ENCODE results near the gene HTR3E. TPM values are rescaled to one million over a fixed set of nuclear protein-coding genes. Genes with fewer than 3 reads are reported as not detected.
A peak's percentile ranks its signal among the peaks of the same experiment; 100 is the strongest.

The HTR3E gene
- total and polyA plus RNA-seq, 2 of the 13 experiments (the other 11 are each of a cell fraction or from before 2014, with no cell fraction given): not detected

- Histone ChIP-seq H3K4me1 (ENCODE audit: insufficient read depth, low read length) (peaks cover 37% of the 10 kb centered on the region), H3K4me2 (ENCODE audit: low read depth, low read length) (peak within 1 kb of the TSS; percentile 92), H3K27me3 (ENCODE audit: control insufficient read depth in 1 of 2, insufficient read depth in 2 of 2, low read length in 2 of 2) (no peaks in the 10 kb centered on the region; a peak in 1 of 5 replicates), H3K79me2 (ENCODE audit: insufficient read depth, low read length) (peaks cover 40% of the 10 kb centered on the region), H3K9me3 (ENCODE audit: low read length) (no peaks in the 10 kb centered on the region), H3K36me3 (replicated peaks in 1 of 2; ENCODE audit: control insufficient read depth in 1 of 2, insufficient read depth in 2 of 2, low read length in 2 of 2) (no peaks in the 10 kb centered on the region), H3K27ac (ENCODE audit: extremely low read length, insufficient read depth, low read length) (peak within 1 kb of the TSS; percentile 96), H2AFZ (ENCODE audit: low read length) (peak within 1 kb of the TSS; percentile 84), H4K20me1 (ENCODE audit: insufficient read depth, low read length) (peaks cover 18% of the 10 kb centered on the region; the same call in 1 of the 2 replicates), H3K9ac (ENCODE audit: insufficient read depth, low read depth, low read length) (peak within 1 kb of the TSS; percentile 97), H3K4me3 (replicated peaks in 1 of 3; ENCODE audit: insufficient read depth in 1 of 3, low read depth in 2 of 3, low read length in 3 of 3) (peak within 1 kb of the TSS; percentile 77 to 100 (median 99))
- POLR2A ChIA-PET: interaction anchor here (0.8 to 3.1 kb wide), 9 partner anchors 10 to 182 kb away, joined by 3 to 28 read pairs (median 4); partner anchors contain the start of genes ABCF3, AP2M1, EIF2B5 and FAM131A
- intact Hi-C loops (cut with micrococcal nuclease; ENCODE audit: unreplicated experiment): no loop called here
- in situ Hi-C loops (cut with HindIII; ENCODE audit: extremely low pct_ligation_motif_present, low pct_unique_long_range_greater_than_20kb): loop anchor here (5.0 kb wide), 1 partner anchor 92 kb away; the partner anchor contains the start of genes ALG3 and EEF1AKMT4
- DNase-seq (ENCODE audit: low spot score): peak; percentile 50
- no peak for FAIRE-seq
- peak; percentile 68 for ATAC-seq
- WGBS (ENCODE audit: low lambda C conversion rate): 5% methylated on average over 17 of the region's 84 CpGs
- BruUV-seq (replicated peaks): no TSS peak
- CTCF ChIA-PET (ENCODE audit: low intra/inter-chr PET ratio, low total read pairs): no interaction called here
- TF ChIP-seq ETV5 (CRISPR knock-in tag; IDR thresholded peaks at IDR 0.05; ENCODE audit: borderline replicate concordance) (peak; percentile 75), PHF8 (CRISPR knock-in tag; IDR thresholded peaks at IDR 0.05) (peak; percentile 10; the same call in 1 of the 2 replicates), TGIF2 (CRISPR knock-in tag; IDR thresholded peaks at IDR 0.05) (0 out of 2 replicates have a peak, but pooled peaks have one; percentile 21), MED1 (CRISPR knock-in tag; IDR thresholded peaks at IDR 0.05) (peak; percentile 36; the same call in 1 of the 2 replicates), KDM2A (CRISPR knock-in tag; IDR thresholded peaks at IDR 0.05; ENCODE audit: borderline replicate concordance, low read depth) (0 out of 2 replicates have a peak, but pooled peaks have one; percentile 24), THYN1 (CRISPR knock-in tag; IDR thresholded peaks at IDR 0.05; ENCODE audit: borderline replicate concordance, low read depth) (no peak), NR3C1 (CRISPR knock-in tag; IDR thresholded peaks at IDR 0.05) (no peak), ERF (CRISPR knock-in tag; IDR thresholded peaks at IDR 0.05) (peak; percentile 16; the same call in 1 of the 2 replicates), ELF3 (CRISPR knock-in tag; IDR thresholded peaks at IDR 0.05) (peak; percentile 8; the same call in 1 of the 2 replicates), TMF1 (CRISPR knock-in tag; IDR thresholded peaks at IDR 0.05; ENCODE audit: low read depth) (peak; percentile 28; the same call in 1 of the 2 replicates), ZNF3 (CRISPR knock-in tag; IDR thresholded peaks at IDR 0.05) (no peak), POLR2G (IDR thresholded peaks at IDR 0.05; ENCODE audit: low read depth, low read length) (peak; percentile 42; the same call in 1 of the 2 replicates), RBFOX2 (IDR thresholded peaks at IDR 0.05; ENCODE audit: low read depth, low read length) (peak; percentile 64), ZNF468 (CRISPR knock-in tag; IDR thresholded peaks at IDR 0.05) (no peak), MXI1 (IDR thresholded peaks at IDR 0.05; ENCODE audit: borderline replicate concordance, low read depth, low read length) (peak; percentile 65; the same call in 1 of the 3 replicates), REPIN1 (CRISPR knock-in tag; IDR thresholded peaks at IDR 0.05; ENCODE audit: borderline replicate concordance, low read depth) (0 out of 2 replicates have a peak, but pooled peaks have one; percentile 37), FOSL2 (CRISPR knock-in tag; IDR thresholded peaks at IDR 0.05) (peak; percentile 13; the same call in 1 of the 2 replicates), KLF6 (CRISPR knock-in tag; IDR thresholded peaks at IDR 0.05) (0 out of 2 replicates have a peak, but pooled peaks have one; percentile 16), MAFK (conservative IDR thresholded peaks at IDR 0.05 in 1 of 2, IDR thresholded peaks at IDR 0.05 in 1 of 2; ENCODE audit: low read length in 2 of 2) (no peak)
- TF ChIP-seq, protein P1, sequence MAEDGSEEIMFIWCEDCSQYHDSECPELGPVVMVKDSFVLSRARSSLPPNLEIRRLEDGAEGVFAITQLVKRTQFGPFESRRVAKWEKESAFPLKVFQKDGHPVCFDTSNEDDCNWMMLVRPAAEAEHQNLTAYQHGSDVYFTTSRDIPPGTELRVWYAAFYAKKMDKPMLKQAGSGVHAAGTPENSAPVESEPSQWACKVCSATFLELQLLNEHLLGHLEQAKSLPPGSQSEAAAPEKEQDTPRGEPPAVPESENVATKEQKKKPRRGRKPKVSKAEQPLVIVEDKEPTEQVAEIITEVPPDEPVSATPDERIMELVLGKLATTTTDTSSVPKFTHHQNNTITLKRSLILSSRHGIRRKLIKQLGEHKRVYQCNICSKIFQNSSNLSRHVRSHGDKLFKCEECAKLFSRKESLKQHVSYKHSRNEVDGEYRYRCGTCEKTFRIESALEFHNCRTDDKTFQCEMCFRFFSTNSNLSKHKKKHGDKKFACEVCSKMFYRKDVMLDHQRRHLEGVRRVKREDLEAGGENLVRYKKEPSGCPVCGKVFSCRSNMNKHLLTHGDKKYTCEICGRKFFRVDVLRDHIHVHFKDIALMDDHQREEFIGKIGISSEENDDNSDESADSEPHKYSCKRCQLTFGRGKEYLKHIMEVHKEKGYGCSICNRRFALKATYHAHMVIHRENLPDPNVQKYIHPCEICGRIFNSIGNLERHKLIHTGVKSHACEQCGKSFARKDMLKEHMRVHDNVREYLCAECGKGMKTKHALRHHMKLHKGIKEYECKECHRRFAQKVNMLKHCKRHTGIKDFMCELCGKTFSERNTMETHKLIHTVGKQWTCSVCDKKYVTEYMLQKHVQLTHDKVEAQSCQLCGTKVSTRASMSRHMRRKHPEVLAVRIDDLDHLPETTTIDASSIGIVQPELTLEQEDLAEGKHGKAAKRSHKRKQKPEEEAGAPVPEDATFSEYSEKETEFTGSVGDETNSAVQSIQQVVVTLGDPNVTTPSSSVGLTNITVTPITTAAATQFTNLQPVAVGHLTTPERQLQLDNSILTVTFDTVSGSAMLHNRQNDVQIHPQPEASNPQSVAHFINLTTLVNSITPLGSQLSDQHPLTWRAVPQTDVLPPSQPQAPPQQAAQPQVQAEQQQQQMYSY (CRISPR knock-in tag; IDR thresholded peaks at IDR 0.05): peak; percentile 87
- TF ChIP-seq, protein P2, sequence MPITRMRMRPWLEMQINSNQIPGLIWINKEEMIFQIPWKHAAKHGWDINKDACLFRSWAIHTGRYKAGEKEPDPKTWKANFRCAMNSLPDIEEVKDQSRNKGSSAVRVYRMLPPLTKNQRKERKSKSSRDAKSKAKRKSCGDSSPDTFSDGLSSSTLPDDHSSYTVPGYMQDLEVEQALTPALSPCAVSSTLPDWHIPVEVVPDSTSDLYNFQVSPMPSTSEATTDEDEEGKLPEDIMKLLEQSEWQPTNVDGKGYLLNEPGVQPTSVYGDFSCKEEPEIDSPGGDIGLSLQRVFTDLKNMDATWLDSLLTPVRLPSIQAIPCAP (CRISPR knock-in tag; IDR thresholded peaks at IDR 0.05; ENCODE audit: low read depth): no peak
Observed at GRCh38 chr3:184154885-184155643, 58.2 kb downstream of the HTR3E start, which contains the start of gene DVL3. Gene DVL3, plus strand, starts transcription at chr3:184155377. Its CDS starts 259 bp downstream, at chr3:184155636.

Measured in HepG2 (cell line).